H9 (cell line): ENCODE measurements around the gene NSD1. TPM values are rescaled to one million over a fixed set of nuclear protein-coding genes. Genes with fewer than 3 reads are reported as not detected.

Source experiments
- DNase-seq: peaks from one replicate; pipeline ENCODE4 v3.0.0-alpha.2; 2017
- H2AFZ ChIP-seq: one replicate; pipeline ENCODE4 v1.6.1; 2013; ENCODE audit warnings: mild to moderate bottlenecking, low read length, control low read depth, moderate library complexity
- H2AK5ac ChIP-seq: 2 replicates; pipeline ENCODE4 v1.6.1; 2013; ENCODE audit warnings: low read length, control low read depth, mixed read lengths; ENCODE audit not compliant: insufficient read length
- H2BK120ac ChIP-seq: one replicate; pipeline ENCODE4 v1.6.1; 2013; ENCODE audit warnings: low read depth, mild to moderate bottlenecking, low read length, control low read depth, inconsistent platforms; ENCODE audit not compliant: poor library complexity, severe bottlenecking
- H2BK12ac ChIP-seq: 2 replicates; pipeline ENCODE4 v1.6.1; 2013; ENCODE audit warnings: low read length, control low read depth, mixed read lengths, low read depth; ENCODE audit not compliant: insufficient read length
- H2BK15ac ChIP-seq: 2 replicates; pipeline ENCODE4 v1.6.1; 2013; ENCODE audit warnings: low read depth, low read length, control low read depth
- H2BK20ac ChIP-seq: one replicate; pipeline ENCODE4 v1.6.1; 2013; ENCODE audit warnings: low read depth, mild to moderate bottlenecking, low read length, control low read depth, inconsistent platforms; ENCODE audit not compliant: poor library complexity, severe bottlenecking
- H2BK5ac ChIP-seq: 2 replicates; pipeline ENCODE4 v1.6.1; 2013; ENCODE audit warnings: low read length, control low read depth, mixed read lengths; ENCODE audit not compliant: insufficient read length
- H3K14ac ChIP-seq: 2 replicates; pipeline ENCODE4 v1.6.1; 2013; ENCODE audit warnings: low read length, control low read depth; ENCODE audit not compliant: insufficient read depth
- H3K18ac ChIP-seq: 2 replicates; pipeline ENCODE4 v1.6.1; 2013; ENCODE audit warnings: low read depth, mild to moderate bottlenecking, mixed read lengths, low read length, control low read depth; ENCODE audit not compliant: insufficient read length
- H3K23ac ChIP-seq: 2 replicates; pipeline ENCODE4 v1.6.1; 2013; ENCODE audit warnings: low read length, control low read depth, mixed read lengths, low read depth; ENCODE audit not compliant: insufficient read length
- H3K23me2 ChIP-seq: 2 replicates; pipeline ENCODE4 v1.6.1; 2013; ENCODE audit warnings: low read depth, mild to moderate bottlenecking, mixed read lengths, low read length, control low read depth; ENCODE audit not compliant: insufficient read length, poor library complexity, severe bottlenecking
- H3K27ac ChIP-seq: 2 replicates; pipeline ENCODE4 v1.5.1; 2013; ENCODE audit warnings: low read length, control low read depth, mixed read lengths, low read depth; ENCODE audit not compliant: insufficient read length
- H3K27me3 ChIP-seq: 2 replicates; pipeline ENCODE4 v1.6.1; 2013; ENCODE audit warnings: low read length, control low read depth, inconsistent platforms; ENCODE audit not compliant: insufficient read depth
- H3K4ac ChIP-seq: 2 replicates; pipeline ENCODE4 v1.6.1; 2013; ENCODE audit warnings: low read depth, mild to moderate bottlenecking, control low read depth, inconsistent platforms, low read length, moderate library complexity
- H3K4me1 ChIP-seq: 2 replicates; pipeline ENCODE4 v1.6.1; 2013; ENCODE audit warnings: low read length, control low read depth, inconsistent platforms; ENCODE audit not compliant: insufficient read depth
- H3K4me2 ChIP-seq: 2 replicates; pipeline ENCODE4 v1.6.1; 2013; ENCODE audit warnings: low read length, control low read depth, mixed read lengths; ENCODE audit not compliant: insufficient read length, insufficient read depth
- H3K56ac ChIP-seq: 2 replicates; pipeline ENCODE4 v1.6.1; 2013; ENCODE audit warnings: low read depth, mild to moderate bottlenecking, mixed read lengths, low read length, control low read depth; ENCODE audit not compliant: insufficient read length
- H3K79me1 ChIP-seq: 2 replicates; pipeline ENCODE4 v1.6.1; 2013; ENCODE audit warnings: low read depth, mild to moderate bottlenecking, moderate library complexity, low read length, control low read depth, inconsistent platforms; ENCODE audit not compliant: insufficient read depth, poor library complexity, severe bottlenecking
- H3K79me2 ChIP-seq: 2 replicates; pipeline ENCODE4 v1.6.1; 2013; ENCODE audit warnings: low read length, control low read depth, inconsistent platforms; ENCODE audit not compliant: insufficient read depth
- H3K9ac ChIP-seq: 2 replicates; pipeline ENCODE4 v1.6.1; 2013; ENCODE audit warnings: low read length, control low read depth, mixed read lengths; ENCODE audit not compliant: insufficient read length; ENCODE audit errors: extremely low read depth
- H3K9me3 ChIP-seq: one replicate; pipeline ENCODE4 v1.6.1; 2013; ENCODE audit warnings: low read depth, low read length, inconsistent platforms; ENCODE audit not compliant: control insufficient read depth
- H3T11ph ChIP-seq: one replicate; pipeline ENCODE4 v1.6.1; 2013; ENCODE audit warnings: mild to moderate bottlenecking, low read length, control low read depth, inconsistent platforms
- H4K20me1 ChIP-seq: one replicate; pipeline ENCODE4 v1.6.1; 2013; ENCODE audit not compliant: control insufficient read depth, insufficient read length, insufficient read depth
- H4K5ac ChIP-seq: 2 replicates; pipeline ENCODE4 v1.6.1; 2013; ENCODE audit warnings: low read depth, mild to moderate bottlenecking, mixed read lengths, low read length, control low read depth; ENCODE audit not compliant: insufficient read length
- H4K8ac ChIP-seq: replicated peaks from 2 replicates; pipeline ENCODE4 v1.6.1; 2013; ENCODE audit warnings: low read length, control low read depth, mixed read lengths, low read depth; ENCODE audit not compliant: insufficient read length
- H4K91ac ChIP-seq: 2 replicates; pipeline ENCODE4 v1.6.1; 2013; ENCODE audit warnings: low read depth, mild to moderate bottlenecking, moderate library complexity, mixed read lengths, low read length, control low read depth; ENCODE audit not compliant: insufficient read length
- H3K27ac Mint-ChIP-seq, 3 experiments: 2 replicates in 2 of 3; 3 replicates in 1 of 3; pipeline ENCODE4 v1.8.0; 2020 to 2021; ENCODE audit warnings: mixed read lengths in 3 of 3, mild to moderate bottlenecking in 1 of 3, moderate library complexity in 1 of 3
- H3K27me3 Mint-ChIP-seq: 2 replicates; pipeline ENCODE4 v1.8.0; 2021; ENCODE audit warnings: low read depth, mild to moderate bottlenecking, moderate library complexity, mixed read lengths
- H3K36me3 Mint-ChIP-seq, 3 experiments: 2 replicates in 2 of 3; 3 replicates in 1 of 3; pipeline ENCODE4 v1.8.0; 2020 to 2021; ENCODE audit warnings: low read depth in 3 of 3, mixed read lengths in 3 of 3; ENCODE audit not compliant: insufficient read depth in 1 of 3
- H3K4me1 Mint-ChIP-seq, 2 experiments: 2 replicates each; pipeline ENCODE4 v1.8.0; 2020; ENCODE audit warnings: mixed read lengths in 2 of 2
- H3K4me3 Mint-ChIP-seq, 2 experiments: 2 replicates in 1 of 2; 3 replicates in 1 of 2; pipeline ENCODE4 v1.8.0; 2020 to 2021; ENCODE audit warnings: mild to moderate bottlenecking in 2 of 2, mixed read lengths in 2 of 2, moderate library complexity in 1 of 2
- H3K9me3 Mint-ChIP-seq, 2 experiments: 2 replicates in 1 of 2; 3 replicates in 1 of 2; pipeline ENCODE4 v1.8.0; 2020; ENCODE audit warnings: mild to moderate bottlenecking in 2 of 2, mixed read lengths in 2 of 2, moderate library complexity in 1 of 2
- WGBS: extraction: QIAGEN DNeasy Blood & Tissue Kit; methylation state at CpG from one replicate; pipeline ENCODE4 v1.1.7; 2013; ENCODE audit warnings: missing lambda C conversion rate, low lambda C conversion rate, mixed read lengths; ENCODE audit not compliant: insufficient read length; ENCODE audit errors: extremely low coverage; 5-methylcytosine and 5-hydroxymethylcytosine counted together
- total RNA-seq: library from RNA; stranded (reverse); gene quantifications from 2 replicates; pipeline ENCODE4 v1.2.1, GENCODE V29; 2021
- TF ChIP-seq, protein P1 (sequence below): fragments of 200-600 bp; sonication (generic); conservative IDR thresholded peaks from 3 replicates; pipeline ENCODE4 v1.8.0; 2021; ENCODE audit warnings: antibody characterized with exemption, mild to moderate bottlenecking

The NSD1 gene
- total RNA-seq, 1 experiment from 2014 or later: 213 TPM

DNA sequence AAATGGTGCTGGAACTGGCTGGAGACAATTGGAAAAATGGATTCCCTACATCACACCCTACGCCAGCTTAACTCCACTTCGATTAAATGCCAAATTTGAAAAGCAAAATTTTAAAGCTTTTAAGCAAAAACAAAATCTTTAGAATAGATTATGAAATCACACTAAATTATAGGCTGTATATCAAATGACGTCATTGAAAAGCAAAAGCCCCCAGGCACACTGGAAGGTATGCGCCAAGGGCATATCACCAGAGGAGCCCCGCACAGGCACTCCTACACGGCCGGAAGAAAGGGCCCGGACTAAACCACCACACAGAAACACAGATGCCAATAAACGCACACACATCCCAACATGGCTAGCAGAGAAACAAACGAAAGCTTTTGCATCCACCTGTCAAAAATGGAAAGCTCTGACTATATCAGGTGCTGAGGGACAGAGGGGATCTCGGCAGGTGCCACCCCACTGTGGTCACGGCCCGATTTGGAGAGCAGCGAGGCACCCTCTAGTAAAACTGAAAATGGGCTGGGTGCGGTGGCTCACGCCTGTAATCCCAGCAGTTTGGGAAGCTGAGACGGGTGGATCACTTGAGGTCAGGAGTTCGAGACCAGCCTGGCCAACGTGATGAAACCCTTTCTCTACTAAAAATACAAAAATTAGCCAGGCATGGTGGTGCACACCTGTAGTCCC lies 195.1 kb downstream of the NSD1 start:
- Histone ChIP-seq H4K5ac (no peak overlapping the region), H2BK12ac (no peak overlapping the region), H3T11ph (no peak overlapping the region), H3K4me2 (no peak overlapping the region), H4K91ac (no peak overlapping the region), H2AK5ac (no peak overlapping the region), H2BK20ac (no peak overlapping the region), H3K14ac (no peak overlapping the region), H3K27me3 (no peaks in the 10 kb centered on the region), H3K79me1 (no peaks in the 10 kb centered on the region), H3K18ac (no peak overlapping the region), H3K23ac (no peak overlapping the region), H3K4me1 (peaks cover 9% of the 10 kb centered on the region; the same call in 1 of the 2 replicates), H3K9ac (no peak overlapping the region), H2BK15ac (no peak overlapping the region), H3K56ac (no peak overlapping the region), H3K4ac (no peak overlapping the region), H2BK120ac (no peak overlapping the region), H3K23me2 (no peaks in the 10 kb centered on the region), H2AFZ (no peak overlapping the region), H4K8ac (no peak overlapping the region), H3K79me2 (no peaks in the 10 kb centered on the region), H3K27ac (no peak overlapping the region), H3K9me3 (no peaks in the 10 kb centered on the region), H2BK5ac (no peak overlapping the region), H4K20me1 (peaks cover 2% of the 10 kb centered on the region)
- no peaks in the 10 kb centered on the region for H3K27me3 Mint-ChIP-seq
- peaks cover 25 to 34% of the 10 kb centered on the region in 2 experiments for H3K4me1 Mint-ChIP-seq
- no peak overlapping the region for H3K4me3 Mint-ChIP-seq
- H3K27ac Mint-ChIP-seq: no peak overlapping the region; a peak in 1 of 7 replicates
- H3K36me3 Mint-ChIP-seq: peaks cover under 1 to 51% (median 44%) of the 10 kb centered on the region in 3 experiments; a peak in 6 of 7 replicates
- no peaks in the 10 kb centered on the region for H3K9me3 Mint-ChIP-seq
- WGBS: no CpG with 5 or more reads among the region's 19 CpGs
- TF ChIP-seq, protein P1, sequence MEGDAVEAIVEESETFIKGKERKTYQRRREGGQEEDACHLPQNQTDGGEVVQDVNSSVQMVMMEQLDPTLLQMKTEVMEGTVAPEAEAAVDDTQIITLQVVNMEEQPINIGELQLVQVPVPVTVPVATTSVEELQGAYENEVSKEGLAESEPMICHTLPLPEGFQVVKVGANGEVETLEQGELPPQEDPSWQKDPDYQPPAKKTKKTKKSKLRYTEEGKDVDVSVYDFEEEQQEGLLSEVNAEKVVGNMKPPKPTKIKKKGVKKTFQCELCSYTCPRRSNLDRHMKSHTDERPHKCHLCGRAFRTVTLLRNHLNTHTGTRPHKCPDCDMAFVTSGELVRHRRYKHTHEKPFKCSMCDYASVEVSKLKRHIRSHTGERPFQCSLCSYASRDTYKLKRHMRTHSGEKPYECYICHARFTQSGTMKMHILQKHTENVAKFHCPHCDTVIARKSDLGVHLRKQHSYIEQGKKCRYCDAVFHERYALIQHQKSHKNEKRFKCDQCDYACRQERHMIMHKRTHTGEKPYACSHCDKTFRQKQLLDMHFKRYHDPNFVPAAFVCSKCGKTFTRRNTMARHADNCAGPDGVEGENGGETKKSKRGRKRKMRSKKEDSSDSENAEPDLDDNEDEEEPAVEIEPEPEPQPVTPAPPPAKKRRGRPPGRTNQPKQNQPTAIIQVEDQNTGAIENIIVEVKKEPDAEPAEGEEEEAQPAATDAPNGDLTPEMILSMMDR: no peak
- no peak for DNase-seq
